Chondrocyte (in vitro differentiated cells): ENCODE data around the gene NXNL2. TPM values are rescaled to one million over a fixed set of nuclear protein-coding genes. Genes with fewer than 3 reads are reported as not detected.
A peak's percentile ranks its signal among the peaks of the same experiment; 100 is the strongest.

ENCODE experiments used
- DNase-seq: peaks from one replicate; pipeline ENCODE4 v3.0.0; 2021; ENCODE audit warnings: mixed read lengths, low spot score
- H3K27ac Mint-ChIP-seq: one replicate; pipeline ENCODE4 v1.8.0; 2021; ENCODE audit warnings: mild to moderate bottlenecking, moderate library complexity, mixed read lengths; ENCODE audit not compliant: unreplicated experiment
- H3K27me3 Mint-ChIP-seq: 2 replicates; pipeline ENCODE4 v1.8.0; 2021; ENCODE audit warnings: low read depth, mixed read lengths
- H3K36me3 Mint-ChIP-seq: 2 replicates; pipeline ENCODE4 v1.8.0; 2021; ENCODE audit warnings: low read depth, mixed read lengths
- H3K4me1 Mint-ChIP-seq: 2 replicates; pipeline ENCODE4 v1.8.0; 2021; ENCODE audit warnings: low read depth, mild to moderate bottlenecking, mixed read lengths
- H3K4me3 Mint-ChIP-seq: one replicate; pipeline ENCODE4 v1.8.0; 2021; ENCODE audit warnings: mild to moderate bottlenecking, moderate library complexity, mixed read lengths; ENCODE audit not compliant: unreplicated experiment
- H3K9me3 Mint-ChIP-seq: 2 replicates; pipeline ENCODE4 v1.8.0; 2021; ENCODE audit warnings: low read depth, mixed read lengths
- total RNA-seq: library from RNA; stranded (reverse); gene quantifications from 3 replicates; pipeline ENCODE4 v1.2.1, GENCODE V29; 2021
- TF ChIP-seq, protein P1 (sequence below): fragments of 200-600 bp; sonication (generic); IDR thresholded peaks from 2 replicates; pipeline ENCODE4 v1.5.0; 2021; ENCODE audit warnings: antibody characterized with exemption, mild to moderate bottlenecking, moderate library complexity

Gene NXNL2
- total RNA-seq, 1 donor from 2014 or later, result 0.50 TPM

DNA sequence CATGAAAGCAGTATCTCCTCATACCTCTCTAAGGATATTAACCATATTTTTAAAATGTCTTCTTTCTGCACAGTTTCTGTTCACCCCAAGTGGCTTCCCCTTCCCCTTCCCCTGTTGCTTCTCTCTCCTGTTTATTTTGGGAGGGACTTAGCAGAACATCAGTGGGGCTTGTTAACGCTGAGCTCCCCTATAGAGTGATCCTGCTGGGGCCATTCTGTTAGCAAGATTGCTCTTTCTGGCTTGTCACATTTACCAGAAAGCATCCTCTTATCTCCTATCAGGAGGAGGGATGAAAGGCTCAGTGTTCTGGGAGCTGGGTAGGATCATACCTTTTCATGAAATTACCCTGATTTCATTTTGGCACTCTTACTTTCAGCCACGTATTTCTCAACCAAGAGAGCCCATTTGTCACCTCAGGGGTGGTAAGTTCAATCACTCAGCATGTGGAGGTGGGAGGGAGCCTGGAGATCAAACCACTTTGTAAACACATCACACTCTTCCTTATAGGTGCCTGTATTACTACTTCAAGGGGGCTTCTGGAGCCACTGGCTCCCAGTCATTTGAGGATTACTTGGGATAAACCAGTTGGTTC is 16.7 kb downstream of the NXNL2 start:
- H3K36me3 Mint-ChIP-seq, result peaks cover 4% of the 10 kb centered on the region
- no peak overlapping the region for H3K27ac Mint-ChIP-seq
- TF ChIP-seq, protein P1, sequence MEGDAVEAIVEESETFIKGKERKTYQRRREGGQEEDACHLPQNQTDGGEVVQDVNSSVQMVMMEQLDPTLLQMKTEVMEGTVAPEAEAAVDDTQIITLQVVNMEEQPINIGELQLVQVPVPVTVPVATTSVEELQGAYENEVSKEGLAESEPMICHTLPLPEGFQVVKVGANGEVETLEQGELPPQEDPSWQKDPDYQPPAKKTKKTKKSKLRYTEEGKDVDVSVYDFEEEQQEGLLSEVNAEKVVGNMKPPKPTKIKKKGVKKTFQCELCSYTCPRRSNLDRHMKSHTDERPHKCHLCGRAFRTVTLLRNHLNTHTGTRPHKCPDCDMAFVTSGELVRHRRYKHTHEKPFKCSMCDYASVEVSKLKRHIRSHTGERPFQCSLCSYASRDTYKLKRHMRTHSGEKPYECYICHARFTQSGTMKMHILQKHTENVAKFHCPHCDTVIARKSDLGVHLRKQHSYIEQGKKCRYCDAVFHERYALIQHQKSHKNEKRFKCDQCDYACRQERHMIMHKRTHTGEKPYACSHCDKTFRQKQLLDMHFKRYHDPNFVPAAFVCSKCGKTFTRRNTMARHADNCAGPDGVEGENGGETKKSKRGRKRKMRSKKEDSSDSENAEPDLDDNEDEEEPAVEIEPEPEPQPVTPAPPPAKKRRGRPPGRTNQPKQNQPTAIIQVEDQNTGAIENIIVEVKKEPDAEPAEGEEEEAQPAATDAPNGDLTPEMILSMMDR, result no peak
- H3K9me3 Mint-ChIP-seq, result peaks cover 5% of the 10 kb centered on the region
- no peaks in the 10 kb centered on the region for H3K27me3 Mint-ChIP-seq
- no peak for DNase-seq
- H3K4me3 Mint-ChIP-seq, result no peak overlapping the region
- H3K4me1 Mint-ChIP-seq, result no peaks in the 10 kb centered on the region

DNA sequence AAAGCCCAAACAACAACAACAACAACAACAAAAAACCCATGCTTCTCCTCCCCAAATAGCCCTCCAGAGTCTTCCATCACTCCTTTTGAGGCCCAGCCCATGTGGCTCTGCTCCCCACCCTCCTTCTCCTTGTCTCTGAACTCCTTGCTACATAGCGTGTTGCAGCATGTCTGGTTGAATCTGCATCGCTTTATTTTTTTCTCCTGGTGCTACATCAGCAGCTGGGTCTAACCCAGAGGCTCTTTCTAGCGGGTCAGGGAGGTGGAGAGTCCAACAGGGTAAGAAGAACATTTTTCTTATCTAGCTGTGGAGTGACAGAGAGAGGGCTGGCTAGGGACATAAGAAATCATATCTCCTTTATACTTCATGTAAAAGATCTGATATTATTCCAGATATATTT is 18.4 kb downstream of the NXNL2 start:
- DNase-seq, result no peak
- H3K9me3 Mint-ChIP-seq, result peaks cover 5% of the 10 kb centered on the region
- no peak overlapping the region for H3K4me3 Mint-ChIP-seq
- no peaks in the 10 kb centered on the region for H3K4me1 Mint-ChIP-seq
- H3K27ac Mint-ChIP-seq, result no peak overlapping the region
- no peaks in the 10 kb centered on the region for H3K27me3 Mint-ChIP-seq
- peaks cover 4% of the 10 kb centered on the region for H3K36me3 Mint-ChIP-seq
- TF ChIP-seq, protein P1, result no peak

DNA sequence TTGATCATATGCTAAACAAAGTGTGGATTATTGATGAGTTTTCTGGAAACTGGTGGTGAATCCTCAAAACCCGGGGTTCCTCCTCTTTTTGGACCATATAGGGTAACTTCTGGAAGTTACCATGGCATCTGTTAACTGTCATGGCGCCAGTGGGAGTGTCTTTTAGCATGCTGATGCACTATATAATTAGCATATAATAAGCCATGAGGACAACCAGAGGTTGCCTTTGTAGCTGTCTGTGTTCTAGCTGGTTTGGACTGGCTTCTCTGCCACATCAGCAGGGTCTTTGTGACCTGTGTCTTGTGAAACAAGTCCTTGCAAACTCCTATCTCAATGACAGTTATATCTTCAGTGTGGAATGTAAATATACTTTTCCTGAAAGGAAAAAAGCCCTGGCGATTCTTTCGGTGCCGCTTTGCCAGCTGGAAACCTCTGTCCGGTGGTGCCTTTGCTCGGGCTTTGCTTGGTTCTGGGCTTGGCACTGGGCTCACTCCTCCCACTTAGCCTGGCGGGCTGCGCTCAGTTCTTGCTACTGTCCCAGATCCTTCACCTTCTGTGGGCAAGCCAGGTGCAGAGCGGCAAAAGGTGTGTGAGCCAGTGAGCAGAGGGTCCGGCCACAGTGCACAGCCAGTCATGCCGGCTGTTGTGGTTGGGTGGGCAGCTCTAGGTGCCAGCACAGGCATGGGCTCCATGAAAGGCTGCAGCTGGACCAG is 20.4 kb downstream of the NXNL2 start:
- no peaks in the 10 kb centered on the region for H3K9me3 Mint-ChIP-seq
- TF ChIP-seq, protein P1, result no peak
- H3K27ac Mint-ChIP-seq, result no peak overlapping the region
- peaks cover 2% of the 10 kb centered on the region for H3K36me3 Mint-ChIP-seq
- H3K4me3 Mint-ChIP-seq, result no peak overlapping the region
- no peaks in the 10 kb centered on the region for H3K27me3 Mint-ChIP-seq
- H3K4me1 Mint-ChIP-seq, result no peaks in the 10 kb centered on the region
- DNase-seq, result no peak

DNA sequence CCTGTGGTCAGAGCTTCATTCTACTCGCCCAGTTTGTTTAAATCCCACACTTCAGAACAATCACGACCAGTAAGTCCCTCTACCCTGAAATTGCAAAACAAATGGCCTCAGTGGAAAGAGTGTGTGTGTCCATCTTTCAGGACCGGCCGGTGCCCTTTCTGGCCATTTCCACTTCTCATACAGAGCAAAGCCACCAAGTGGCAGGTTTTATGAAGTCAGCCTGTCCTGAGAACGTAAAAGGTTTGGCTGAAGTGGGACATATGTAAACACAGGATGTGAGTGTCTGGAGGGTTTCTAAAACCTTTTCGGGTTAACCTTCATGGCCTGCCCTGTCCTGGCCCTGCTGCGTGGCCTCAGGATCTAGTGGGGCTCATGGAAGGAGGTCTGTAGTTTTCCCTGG is 24.7 kb downstream of the NXNL2 start:
- Mint-ChIP-seq H3K4me3 (no peak overlapping the region), H3K4me1 (no peaks in the 10 kb centered on the region), H3K36me3 (no peaks in the 10 kb centered on the region), H3K27me3 (peaks cover 3% of the 10 kb centered on the region), H3K9me3 (no peaks in the 10 kb centered on the region), H3K27ac (no peak overlapping the region)
- DNase-seq, result no peak
- TF ChIP-seq, protein P1, result peak; percentile 48

DNA sequence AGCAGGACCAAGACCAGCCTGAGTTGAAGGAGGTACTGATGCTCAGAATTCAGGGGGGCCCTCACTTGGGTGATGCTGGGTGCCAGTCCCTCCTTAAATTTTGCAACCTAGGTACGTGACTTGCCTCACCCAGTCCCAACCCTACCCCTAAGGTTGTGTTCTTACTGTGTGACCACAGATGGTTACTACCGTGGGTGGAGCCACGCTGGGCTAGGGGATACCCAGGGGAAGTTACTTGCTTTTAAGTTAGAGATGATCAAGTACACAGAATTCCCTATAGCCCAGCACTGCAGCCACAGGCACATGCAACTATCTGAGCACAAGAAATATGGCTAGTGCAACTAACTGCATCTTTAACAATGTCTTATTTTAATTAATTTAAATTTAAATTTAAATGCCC is 32.9 kb downstream of the NXNL2 start:
- Mint-ChIP-seq H3K27me3 (peaks cover 3% of the 10 kb centered on the region), H3K36me3 (no peaks in the 10 kb centered on the region), H3K9me3 (no peaks in the 10 kb centered on the region), H3K4me1 (no peaks in the 10 kb centered on the region), H3K4me3 (no peak overlapping the region), H3K27ac (no peak overlapping the region)
- DNase-seq, result no peak
- TF ChIP-seq, protein P1, result no peak
